ENCODE measurements around the gene DEPDC1B. TPM values are rescaled to one million over a fixed set of nuclear protein-coding genes. Genes with fewer than 3 reads are reported as not detected.
"Not testable (repeated sequence)": the region's sequence is repeated elsewhere in the genome, so short reads cannot be mapped to it uniquely, and the experiment has no call there.

Gene DEPDC1B
- total RNA-seq, 1 donor from 2014 or later, result 6.4 TPM

- H3K4me3 Mint-ChIP-seq (ENCODE audit: unreplicated experiment), result no peak overlapping the region
- H3K27me3 Mint-ChIP-seq (ENCODE audit: unreplicated experiment), result peaks cover 2% of the 10 kb centered on the region
- peaks cover 9% of the 10 kb centered on the region for H3K36me3 Mint-ChIP-seq (ENCODE audit: low read depth, unreplicated experiment)
- no peak for DNase-seq (ENCODE audit: low spot score)
- H3K4me1 Mint-ChIP-seq (ENCODE audit: unreplicated experiment), result no peaks in the 10 kb centered on the region
- TF ChIP-seq CTCF (IDR thresholded peaks at IDR 0.05; ENCODE audit: unreplicated experiment), result no peak
- no peak overlapping the region for H3K27ac Mint-ChIP-seq (ENCODE audit: unreplicated experiment)
- H3K9me3 Mint-ChIP-seq (ENCODE audit: unreplicated experiment), result peaks cover 18% of the 10 kb centered on the region
Measured at GRCh38 chr5:60568646-60569045, 131.3 kb downstream of the DEPDC1B start.

GRCh38 chr5:60563696-60564324, 136.2 kb downstream of the DEPDC1B start:
- no peak for TF ChIP-seq CTCF (IDR thresholded peaks at IDR 0.05; ENCODE audit: unreplicated experiment)
- Mint-ChIP-seq H3K27ac (ENCODE audit: unreplicated experiment) (no peak overlapping the region), H3K9me3 (ENCODE audit: unreplicated experiment) (peaks cover 13% of the 10 kb centered on the region), H3K27me3 (ENCODE audit: unreplicated experiment) (no peaks in the 10 kb centered on the region), H3K36me3 (ENCODE audit: low read depth, unreplicated experiment) (peaks cover 6% of the 10 kb centered on the region), H3K4me1 (ENCODE audit: unreplicated experiment) (no peaks in the 10 kb centered on the region), H3K4me3 (ENCODE audit: unreplicated experiment) (no peak overlapping the region)
- no peak for DNase-seq (ENCODE audit: low spot score)

GRCh38 chr5:60553291-60553690, 146.7 kb downstream of the DEPDC1B start:
- H3K27ac Mint-ChIP-seq (ENCODE audit: unreplicated experiment); H3K4me3 Mint-ChIP-seq (ENCODE audit: unreplicated experiment); H3K36me3 Mint-ChIP-seq (ENCODE audit: low read depth, unreplicated experiment); H3K4me1 Mint-ChIP-seq (ENCODE audit: unreplicated experiment); H3K27me3 Mint-ChIP-seq (ENCODE audit: unreplicated experiment); H3K9me3 Mint-ChIP-seq (ENCODE audit: unreplicated experiment); DNase-seq (ENCODE audit: low spot score): not testable (repeated sequence)

GRCh38 chr5:60551829-60552228, 148.1 kb downstream of the DEPDC1B start:
- Mint-ChIP-seq H3K4me1 (ENCODE audit: unreplicated experiment) (no peaks in the 10 kb centered on the region), H3K4me3 (ENCODE audit: unreplicated experiment) (no peak overlapping the region), H3K27ac (ENCODE audit: unreplicated experiment) (no peak overlapping the region), H3K9me3 (ENCODE audit: unreplicated experiment) (no peaks in the 10 kb centered on the region), H3K36me3 (ENCODE audit: low read depth, unreplicated experiment) (peaks cover 3% of the 10 kb centered on the region), H3K27me3 (ENCODE audit: unreplicated experiment) (no peaks in the 10 kb centered on the region)
- no peak for DNase-seq (ENCODE audit: low spot score)
- no peak for TF ChIP-seq CTCF (IDR thresholded peaks at IDR 0.05; ENCODE audit: unreplicated experiment)

- TF ChIP-seq CTCF (IDR thresholded peaks at IDR 0.05; ENCODE audit: unreplicated experiment), result no peak
- H3K4me3 Mint-ChIP-seq (ENCODE audit: unreplicated experiment), result no peak overlapping the region
- no peaks in the 10 kb centered on the region for H3K27me3 Mint-ChIP-seq (ENCODE audit: unreplicated experiment)
- no peak overlapping the region for H3K27ac Mint-ChIP-seq (ENCODE audit: unreplicated experiment)
- no peaks in the 10 kb centered on the region for H3K9me3 Mint-ChIP-seq (ENCODE audit: unreplicated experiment)
- no peaks in the 10 kb centered on the region for H3K4me1 Mint-ChIP-seq (ENCODE audit: unreplicated experiment)
- peaks cover 3% of the 10 kb centered on the region for H3K36me3 Mint-ChIP-seq (ENCODE audit: low read depth, unreplicated experiment)
- no peak for DNase-seq (ENCODE audit: low spot score)
Measured at GRCh38 chr5:60551250-60551649, 148.7 kb downstream of the DEPDC1B start.

All from endothelial cell (in vitro differentiated cells).